T-helper 17 cell (primary cell): ENCODE measurements around the gene MRPL36. TPM values are rescaled to one million over a fixed set of nuclear protein-coding genes. Genes with fewer than 3 reads are reported as not detected.
"Not testable (repeated sequence)": the region's sequence is repeated elsewhere in the genome, so short reads cannot be mapped to it uniquely, and the experiment has no call there.

Source experiments
- ATAC-seq: fragments of 150-1000 bp; cut with Tn5 transposase; 2 replicates; pipeline ENCODE4 v1.10.0; 2021; ENCODE audit warnings: mild to moderate bottlenecking, moderate library complexity
- DNase-seq, 3 donors: peaks; one replicate each; pipeline versions ENCODE4 v3.0.0 to v3.0.0-alpha.2; 2020 to 2021
- H3K9me3 ChIP-seq: one replicate; pipeline ENCODE4 v1.7.0; 2013; ENCODE audit warnings: low read length, mild to moderate bottlenecking; ENCODE audit not compliant: control insufficient read depth, poor library complexity, severe bottlenecking
- H3K27ac Mint-ChIP-seq: one replicate; pipeline ENCODE4 v1.8.0; 2022; ENCODE audit warnings: mild to moderate bottlenecking, moderate library complexity, mixed read lengths
- H3K27me3 Mint-ChIP-seq: one replicate; pipeline ENCODE4 v1.8.0; 2022; ENCODE audit warnings: mixed read lengths
- H3K36me3 Mint-ChIP-seq: one replicate; pipeline ENCODE4 v1.8.0; 2022; ENCODE audit warnings: low read depth, mixed read lengths
- H3K4me1 Mint-ChIP-seq: one replicate; pipeline ENCODE4 v1.8.0; 2022; ENCODE audit warnings: mild to moderate bottlenecking, mixed read lengths
- H3K4me3 Mint-ChIP-seq: one replicate; pipeline ENCODE4 v1.8.0; 2022; ENCODE audit warnings: mild to moderate bottlenecking, moderate library complexity, mixed read lengths
- total RNA-seq, 4 donors: library from RNA in 2 of 4; stranded (reverse) in 2 of 4; gene quantifications; one replicate each; pipeline ENCODE4 v1.2.3 and lab custom pipeline; 2022 to 2026

MRPL36 gene
- total RNA-seq, 2 donors from 2014 or later = 12.3 to 17.7 TPM

- Mint-ChIP-seq H3K27me3 (no peaks in the 10 kb centered on the region), H3K4me1 (peaks cover 52% of the 10 kb centered on the region), H3K27ac (peak overlapping the region; percentile 19), H3K4me3 (peak overlapping the region; percentile 69), H3K36me3 (peaks cover 2% of the 10 kb centered on the region)
- DNase-seq = no peak
- ATAC-seq = no peak
- no peaks in the 10 kb centered on the region for H3K9me3 ChIP-seq
These were observed 4.7 kb downstream of the MRPL36 start for GRCh38 chr5:1794901-1795290.

- H3K36me3 Mint-ChIP-seq = peaks cover 2% of the 10 kb centered on the region
- ATAC-seq = no peak
- H3K27me3 Mint-ChIP-seq = no peaks in the 10 kb centered on the region
- H3K4me1 Mint-ChIP-seq = peaks cover 51% of the 10 kb centered on the region
- DNase-seq = no peak
- no peaks in the 10 kb centered on the region for H3K9me3 ChIP-seq
- H3K27ac Mint-ChIP-seq = peak overlapping the region; percentile 98
- H3K4me3 Mint-ChIP-seq = peak overlapping the region; percentile 89
These were observed 5.4 kb downstream of the MRPL36 start for GRCh38 chr5:1793966-1794900.

- Mint-ChIP-seq H3K4me3 (peak overlapping the region; percentile 89), H3K27ac (peak overlapping the region; percentile 98), H3K36me3 (peaks cover 2% of the 10 kb centered on the region), H3K27me3 (no peaks in the 10 kb centered on the region), H3K4me1 (peaks cover 44% of the 10 kb centered on the region)
- ATAC-seq (no peak), DNase-seq (no peak)
- no peaks in the 10 kb centered on the region for H3K9me3 ChIP-seq
These were observed 6.3 kb downstream of the MRPL36 start for GRCh38 chr5:1793301-1793740.

- H3K27ac Mint-ChIP-seq = peak overlapping the region; percentile 98
- no peaks in the 10 kb centered on the region for H3K27me3 Mint-ChIP-seq
- H3K4me3 Mint-ChIP-seq = peak overlapping the region; percentile 89
- H3K4me1 Mint-ChIP-seq = peaks cover 44% of the 10 kb centered on the region
- ATAC-seq = peak; percentile 96
- DNase-seq = peak; percentile 34 to 59 (median 57)
- no peaks in the 10 kb centered on the region for H3K9me3 ChIP-seq
- H3K36me3 Mint-ChIP-seq = peaks cover 2% of the 10 kb centered on the region
These were observed 6.8 kb downstream of the MRPL36 start for GRCh38 chr5:1792842-1793266.

GRCh38 chr5:1791176-1791575, 8.5 kb downstream of the MRPL36 start:
- ATAC-seq (no peak), DNase-seq (no peak)
- Mint-ChIP-seq H3K4me1 (peaks cover 37% of the 10 kb centered on the region), H3K27ac (peak overlapping the region; percentile 98), H3K27me3 (no peaks in the 10 kb centered on the region), H3K36me3 (peaks cover 2% of the 10 kb centered on the region), H3K4me3 (no peak overlapping the region)
- H3K9me3 ChIP-seq = no peaks in the 10 kb centered on the region

GRCh38 chr5:1789834-1790471, 9.7 kb downstream of the MRPL36 start:
- Mint-ChIP-seq H3K36me3 (no peaks in the 10 kb centered on the region), H3K27ac (peak overlapping the region; percentile 54), H3K4me1 (peaks cover 32% of the 10 kb centered on the region), H3K27me3 (no peaks in the 10 kb centered on the region), H3K4me3 (peak overlapping the region; percentile 41)
- no peaks in the 10 kb centered on the region for H3K9me3 ChIP-seq
- DNase-seq (no peak), ATAC-seq (no peak)

- H3K9me3 ChIP-seq, ATAC-seq, DNase-seq, H3K27me3 Mint-ChIP-seq, H3K36me3 Mint-ChIP-seq: not testable (repeated sequence)
- Mint-ChIP-seq H3K27ac (peak overlapping the region; percentile 54), H3K4me3 (peak overlapping the region; percentile 41), H3K4me1 (peaks cover 31% of the 10 kb centered on the region)
These were observed 10.2 kb downstream of the MRPL36 start for GRCh38 chr5:1789438-1789833.

- H3K27ac Mint-ChIP-seq = peak overlapping the region; percentile 19
- DNase-seq (no peak), ATAC-seq (no peak)
- no peaks in the 10 kb centered on the region for H3K36me3 Mint-ChIP-seq
- H3K4me3 Mint-ChIP-seq = no peak overlapping the region
- peaks cover 8% of the 10 kb centered on the region for H3K27me3 Mint-ChIP-seq
- peaks cover 32% of the 10 kb centered on the region for H3K4me1 Mint-ChIP-seq
- no peaks in the 10 kb centered on the region for H3K9me3 ChIP-seq
These were observed 10.8 kb downstream of the MRPL36 start for GRCh38 chr5:1788828-1789227.

- H3K4me1 Mint-ChIP-seq = peaks cover 29% of the 10 kb centered on the region
- H3K27me3 Mint-ChIP-seq = peaks cover 8% of the 10 kb centered on the region
These were observed 11.4 kb downstream of the MRPL36 start for GRCh38 chr5:1788200-1788599.

GRCh38 chr5:1787472-1788047, 12.1 kb downstream of the MRPL36 start:
- Mint-ChIP-seq H3K36me3 (no peaks in the 10 kb centered on the region), H3K27ac (peak overlapping the region; percentile 16), H3K4me3 (no peak overlapping the region), H3K27me3 (peaks cover 8% of the 10 kb centered on the region), H3K4me1 (peaks cover 22% of the 10 kb centered on the region)
- no peaks in the 10 kb centered on the region for H3K9me3 ChIP-seq
- ATAC-seq = no peak
- DNase-seq = no peak

More at GRCh38 chr5:1788200-1788599, 11.4 kb downstream of the MRPL36 start:
- no peak for ATAC-seq
- no peaks in the 10 kb centered on the region for H3K9me3 ChIP-seq
- H3K36me3 Mint-ChIP-seq = no peaks in the 10 kb centered on the region
- no peak overlapping the region for H3K4me3 Mint-ChIP-seq
- no peak overlapping the region for H3K27ac Mint-ChIP-seq
- no peak for DNase-seq

- H3K9me3 ChIP-seq = no peaks in the 10 kb centered on the region
- H3K27me3 Mint-ChIP-seq = peaks cover 8% of the 10 kb centered on the region
- H3K27ac Mint-ChIP-seq = peak overlapping the region; percentile 16
- H3K4me1 Mint-ChIP-seq = peaks cover 15% of the 10 kb centered on the region
- ATAC-seq = no peak
- no peak overlapping the region for H3K4me3 Mint-ChIP-seq
- DNase-seq = no peak
- H3K36me3 Mint-ChIP-seq = no peaks in the 10 kb centered on the region
These were observed 12.8 kb downstream of the MRPL36 start for GRCh38 chr5:1786621-1787471.

GRCh38 chr5:1785984-1786383, 13.7 kb downstream of the MRPL36 start:
- H3K4me3 Mint-ChIP-seq = no peak overlapping the region
- no peak for ATAC-seq
- no peak for DNase-seq
- H3K27ac Mint-ChIP-seq = no peak overlapping the region
- H3K36me3 Mint-ChIP-seq = no peaks in the 10 kb centered on the region
- H3K27me3 Mint-ChIP-seq = peaks cover 8% of the 10 kb centered on the region
- H3K4me1 Mint-ChIP-seq = peaks cover 13% of the 10 kb centered on the region
- H3K9me3 ChIP-seq = no peaks in the 10 kb centered on the region
